ENCODE results near the gene KCNJ12. TPM values are rescaled to one million over a fixed set of nuclear protein-coding genes. Genes with fewer than 3 reads are reported as not detected.

KCNJ12 gene
- polyA plus RNA-seq, 3 donors = not detected

DNA sequence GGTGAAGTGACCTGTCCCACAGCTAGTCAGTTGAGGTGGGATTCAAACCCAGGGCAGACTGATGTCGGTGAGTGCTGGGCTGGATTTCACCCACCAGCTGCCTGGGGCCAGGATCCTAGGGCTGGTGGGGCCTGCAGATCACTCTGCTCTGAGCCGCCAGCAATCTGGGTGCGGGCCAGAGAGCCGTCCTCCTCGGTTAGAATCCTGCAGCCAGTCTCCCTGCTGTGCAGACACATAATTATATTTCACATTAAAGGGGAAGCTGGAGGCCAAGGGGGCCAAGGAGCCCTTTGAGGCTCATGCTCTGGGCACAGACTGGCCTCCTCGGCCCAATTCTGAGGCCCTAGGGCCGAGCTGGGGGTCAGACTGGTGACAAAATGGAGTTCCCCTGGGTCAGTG, 996 bp upstream of the KCNJ12 start:
- H3K4me3 ChIP-seq (replicated peaks in 1 of 3; ENCODE audit: low read depth in 2 of 3, low read length in 3 of 3) = no peak overlapping the region
- H3K4me2 ChIP-seq (replicated peaks; ENCODE audit: extremely low read depth, low read length, poor library complexity, severe bottlenecking) = no peak overlapping the region
- intact Hi-C loops (cut with micrococcal nuclease) = no loop called here
- TF ChIP-seq, protein P1, sequence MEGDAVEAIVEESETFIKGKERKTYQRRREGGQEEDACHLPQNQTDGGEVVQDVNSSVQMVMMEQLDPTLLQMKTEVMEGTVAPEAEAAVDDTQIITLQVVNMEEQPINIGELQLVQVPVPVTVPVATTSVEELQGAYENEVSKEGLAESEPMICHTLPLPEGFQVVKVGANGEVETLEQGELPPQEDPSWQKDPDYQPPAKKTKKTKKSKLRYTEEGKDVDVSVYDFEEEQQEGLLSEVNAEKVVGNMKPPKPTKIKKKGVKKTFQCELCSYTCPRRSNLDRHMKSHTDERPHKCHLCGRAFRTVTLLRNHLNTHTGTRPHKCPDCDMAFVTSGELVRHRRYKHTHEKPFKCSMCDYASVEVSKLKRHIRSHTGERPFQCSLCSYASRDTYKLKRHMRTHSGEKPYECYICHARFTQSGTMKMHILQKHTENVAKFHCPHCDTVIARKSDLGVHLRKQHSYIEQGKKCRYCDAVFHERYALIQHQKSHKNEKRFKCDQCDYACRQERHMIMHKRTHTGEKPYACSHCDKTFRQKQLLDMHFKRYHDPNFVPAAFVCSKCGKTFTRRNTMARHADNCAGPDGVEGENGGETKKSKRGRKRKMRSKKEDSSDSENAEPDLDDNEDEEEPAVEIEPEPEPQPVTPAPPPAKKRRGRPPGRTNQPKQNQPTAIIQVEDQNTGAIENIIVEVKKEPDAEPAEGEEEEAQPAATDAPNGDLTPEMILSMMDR (IDR thresholded peaks at IDR 0.05) = no peak
- peaks cover 24 to 38% of the 10 kb centered on the region in 2 donors for H3K27me3 ChIP-seq (ENCODE audit: control insufficient read depth in 2 of 2, insufficient read depth in 2 of 2, low read length in 2 of 2)
- Mint-ChIP-seq H3K27me3 (ENCODE audit: low read depth in 3 of 3) (peaks cover 40 to 47% (median 46%) of the 10 kb centered on the region in 3 donors), H3K27ac (peak overlapping the region in 1 of 7 donors; percentile 38), H3K4me3 (peak overlapping the region in 1 of 2 donors; percentile 84), H3K9me3 (peaks cover 0 to 11% (median 0%) of the 10 kb centered on the region in 7 donors), H3K36me3 (no peaks in the 10 kb centered on the region), H3K4me1 (peaks cover 10% of the 10 kb centered on the region)
- no peak overlapping the region for H2AFZ ChIP-seq (ENCODE audit: insufficient read depth, low read depth, low read length, poor library complexity, severe bottlenecking)
- no peaks in the 10 kb centered on the region for H4K20me1 ChIP-seq (ENCODE audit: insufficient read depth, low read length)
- no peak overlapping the region for H3K9ac ChIP-seq (ENCODE audit: insufficient read depth, low read length, poor library complexity, severe bottlenecking)
- H3K4me1 ChIP-seq (ENCODE audit: control insufficient read depth in 1 of 2, insufficient read depth in 2 of 2, low read length in 2 of 2) = peaks cover 0 to 18% of the 10 kb centered on the region in 2 donors
- WGBS (ENCODE audit: insufficient coverage) = 97% methylated on average over 4 of the region's 7 CpGs
- no peaks in the 10 kb centered on the region for H3K79me2 ChIP-seq (ENCODE audit: insufficient read depth, low read length)
- DNase-seq = no peak
- no peaks in the 10 kb centered on the region for H3K36me3 ChIP-seq (replicated peaks in 1 of 2; ENCODE audit: control insufficient read depth in 1 of 2, insufficient read depth in 2 of 2, low read length in 2 of 2)
- H3K27ac ChIP-seq (ENCODE audit: low read depth in 1 of 2, low read length in 2 of 2) = no peak overlapping the region
- no peaks in the 10 kb centered on the region for H3K9me3 ChIP-seq (replicated peaks in 1 of 2; ENCODE audit: control insufficient read depth in 1 of 2, insufficient read depth in 1 of 2, low read length in 2 of 2)

- Mint-ChIP-seq H3K27ac (no peak overlapping the region), H3K36me3 (no peaks in the 10 kb centered on the region), H3K9me3 (peaks cover 0 to 11% (median 0%) of the 10 kb centered on the region in 7 donors), H3K4me1 (peaks cover 10% of the 10 kb centered on the region), H3K4me3 (peak overlapping the region in 1 of 2 donors; percentile 84), H3K27me3 (ENCODE audit: low read depth in 3 of 3) (peaks cover 40 to 47% (median 46%) of the 10 kb centered on the region in 3 donors)
- WGBS (ENCODE audit: insufficient coverage) = 54% methylated on average over 11 of the region's 11 CpGs
- Histone ChIP-seq H3K36me3 (replicated peaks in 1 of 2; ENCODE audit: control insufficient read depth in 1 of 2, insufficient read depth in 2 of 2, low read length in 2 of 2) (no peaks in the 10 kb centered on the region), H3K27ac (ENCODE audit: low read depth in 1 of 2, low read length in 2 of 2) (no peak overlapping the region), H3K4me2 (replicated peaks; ENCODE audit: extremely low read depth, low read length, poor library complexity, severe bottlenecking) (no peak overlapping the region), H4K20me1 (ENCODE audit: insufficient read depth, low read length) (no peaks in the 10 kb centered on the region), H3K9me3 (replicated peaks in 1 of 2; ENCODE audit: control insufficient read depth in 1 of 2, insufficient read depth in 1 of 2, low read length in 2 of 2) (no peaks in the 10 kb centered on the region), H3K9ac (ENCODE audit: insufficient read depth, low read length, poor library complexity, severe bottlenecking) (no peak overlapping the region), H3K4me3 (replicated peaks in 1 of 3; ENCODE audit: low read depth in 2 of 3, low read length in 3 of 3) (no peak overlapping the region), H3K4me1 (ENCODE audit: control insufficient read depth in 1 of 2, insufficient read depth in 2 of 2, low read length in 2 of 2) (peaks cover 0 to 18% of the 10 kb centered on the region in 2 donors), H2AFZ (ENCODE audit: insufficient read depth, low read depth, low read length, poor library complexity, severe bottlenecking) (no peak overlapping the region), H3K27me3 (ENCODE audit: control insufficient read depth in 2 of 2, insufficient read depth in 2 of 2, low read length in 2 of 2) (peaks cover 24 to 38% of the 10 kb centered on the region in 2 donors), H3K79me2 (ENCODE audit: insufficient read depth, low read length) (no peaks in the 10 kb centered on the region)
- DNase-seq = no peak
- intact Hi-C loops (cut with micrococcal nuclease) = no loop called here
- TF ChIP-seq, protein P1 (IDR thresholded peaks at IDR 0.05) = no peak
Measured at GRCh38 chr17:21375757-21376080, 438 bp upstream of the KCNJ12 start.

Data from CD14-positive monocyte (primary cell).